HCT116 (cell line): ENCODE measurements around the gene CHST11. TPM values are rescaled to one million over a fixed set of nuclear protein-coding genes. Genes with fewer than 3 reads are reported as not detected.

Experiments used
- ATAC-seq: fragments of 200-7000 bp; cut with Tn5 transposase; 2 replicates; pipeline ENCODE4 v1.9.1; 2020; ENCODE audit warnings: mild to moderate bottlenecking, moderate library complexity
- BruUV-seq: library from RNA; stranded (reverse); fragments of 400-500 nt; replicated peaks from 2 replicates; lab custom pipeline; 2021; lab: Mats Ljungman, UMichigan
- CTCF ChIA-PET: fragments of 300-600 bp; sonication (Branson Sonifier 250); formaldehyde crosslinking; loops from one replicate; lab custom pipeline; 2021; ENCODE audit warnings: antibody characterized with exemption; lab: Charles Lee
- POLR2A ChIA-PET: fragments of 300-600, 350-600 bp; sonication (Branson Sonifier 250); formaldehyde crosslinking; loops from one replicate; lab custom pipeline; 2021; ENCODE audit warnings: antibody characterized with exemption; lab: Charles Lee
- RAD21 ChIA-PET, 2 experiments: fragments of 300-600 bp; sonication (Branson Sonifier 250); formaldehyde crosslinking; loops; one replicate each; lab custom pipeline; 2023; ENCODE audit warnings: low total read pairs in 2 of 2; ENCODE audit not compliant: uncharacterized antibody in 2 of 2, unreplicated experiment in 2 of 2, low non-redundant PET in 1 of 2; lab: Charles Lee
- DNase-seq: peaks from one replicate; pipeline ENCODE4 v3.0.0-alpha.2; 2010; ENCODE audit warnings: low read depth, low spot score
- H2AFZ ChIP-seq: fragments of 200-600 bp; shearing (Covaris generic), sonication (generic); 2 replicates; pipeline ENCODE4 v1.6.1; 2017; ENCODE audit warnings: low read depth, mixed run types, mixed read lengths, antibody characterized with exemption, low read length; ENCODE audit not compliant: poor library complexity, severe bottlenecking
- H3K27ac ChIP-seq: 2 replicates; pipeline ENCODE4 v1.5.1; 2012; ENCODE audit warnings: low read depth, low read length
- H3K27me3 ChIP-seq: fragments of 200-600 bp; sonication (generic); 2 replicates; pipeline ENCODE4 v1.6.1; 2016; ENCODE audit warnings: mixed run types, low read length, mixed read lengths; ENCODE audit not compliant: insufficient read depth
- H3K36me3 ChIP-seq, 2 experiments: fragments of 200-500 bp in 1 of 2; fragments of 200-600 bp in 1 of 2; sonication (Bioruptor generic) in 1 of 2; sonication (generic) in 1 of 2; 2 replicates each; pipeline versions ENCODE4 v1.5.1 to v1.6.1; 2014 to 2016; ENCODE audit warnings: low read length in 2 of 2, inconsistent platforms in 1 of 2, mixed read lengths in 1 of 2, mixed run types in 1 of 2; ENCODE audit not compliant: insufficient read depth in 2 of 2, control insufficient read depth in 1 of 2
- H3K4me1 ChIP-seq, 2 experiments: fragments of 200-600 bp in 1 of 2; sonication (generic) in 1 of 2; 2 replicates each; pipeline versions ENCODE4 v1.5.1 to v1.6.1; 2012 to 2017; ENCODE audit warnings: low read length in 2 of 2, inconsistent platforms in 1 of 2, mild to moderate bottlenecking in 1 of 2, mixed read lengths in 1 of 2, mixed run types in 1 of 2, moderate library complexity in 1 of 2; ENCODE audit not compliant: insufficient read depth in 2 of 2, control insufficient read depth in 1 of 2
- H3K4me2 ChIP-seq: fragments of 200-600 bp; sonication (generic); 2 replicates; pipeline ENCODE4 v1.6.1; 2017; ENCODE audit warnings: mixed run types, low read length, mixed read lengths
- H3K4me3 ChIP-seq, 2 experiments: fragments of 200-600 bp in 1 of 2; sonication (generic) in 1 of 2; replicated peaks in 1 of 2; 2 replicates each; pipeline ENCODE4 v1.5.1; 2011 to 2016; ENCODE audit warnings: low read length in 2 of 2, control low read depth in 1 of 2, low read depth in 1 of 2, mild to moderate bottlenecking in 1 of 2, mixed read lengths in 1 of 2, mixed run types in 1 of 2
- H3K79me2 ChIP-seq: fragments of 200-600 bp; sonication (generic); 2 replicates; pipeline ENCODE4 v1.6.1; 2017; ENCODE audit warnings: mild to moderate bottlenecking, mixed run types, low read length, moderate library complexity, mixed read lengths; ENCODE audit not compliant: insufficient read depth
- H3K9ac ChIP-seq: fragments of 200-600 bp; sonication (generic); 2 replicates; pipeline ENCODE4 v1.6.1; 2016; ENCODE audit warnings: low read length, mixed read lengths
- H3K9me2 ChIP-seq: fragments of 200-600 bp; sonication (generic), shearing (Covaris generic); 2 replicates; pipeline ENCODE4 v1.6.1; 2017; ENCODE audit warnings: mixed run types, mild to moderate bottlenecking, moderate library complexity; ENCODE audit not compliant: insufficient read depth
- H3K9me3 ChIP-seq, 2 experiments: fragments of 200-500 bp in 1 of 2; fragments of 200-600 bp in 1 of 2; sonication (Bioruptor generic) in 1 of 2; sonication (generic) in 1 of 2; 2 replicates each; pipeline ENCODE4 v1.6.1; 2014 to 2017; ENCODE audit warnings: low read length in 2 of 2, mixed read lengths in 2 of 2, inconsistent platforms in 1 of 2, low read depth in 1 of 2, mild to moderate bottlenecking in 1 of 2, mixed run types in 1 of 2, moderate library complexity in 1 of 2; ENCODE audit not compliant: control insufficient read depth in 1 of 2, insufficient read depth in 1 of 2
- H4K20me1 ChIP-seq: fragments of 200-600 bp; sonication (generic), shearing (Covaris generic); 2 replicates; pipeline ENCODE4 v1.6.1; 2017; ENCODE audit warnings: mixed run types, mild to moderate bottlenecking, moderate library complexity; ENCODE audit not compliant: insufficient read depth
- CBX3 ChIP-seq: IDR thresholded peaks from 2 replicates; pipeline ENCODE4 v1.6.1; 2012; ENCODE audit warnings: low read depth
- CEBPB ChIP-seq: IDR thresholded peaks from 2 replicates; pipeline ENCODE4 v1.6.1; 2012; ENCODE audit warnings: low read depth
- CTCF ChIP-seq, 3 experiments: fragments of 200-600 bp in 1 of 3; sonication (generic) in 1 of 3; IDR thresholded peaks in 2 of 3; conservative IDR thresholded peaks in 1 of 3; 2 replicates each; pipeline ENCODE4 v1.5.1; 2012 to 2017; ENCODE audit warnings: low read depth in 2 of 3, low read length in 2 of 3, antibody characterized with exemption in 1 of 3, borderline replicate concordance in 1 of 3, control low read depth in 1 of 3, mild to moderate bottlenecking in 1 of 3, mixed read lengths in 1 of 3, mixed run types in 1 of 3, moderate library complexity in 1 of 3; ENCODE audit not compliant: insufficient read depth in 1 of 3
- EGR1 ChIP-seq: IDR thresholded peaks from 2 replicates; pipeline ENCODE4 v1.6.1; 2012; ENCODE audit warnings: low read depth
- EZH2phosphoT487 ChIP-seq: fragments of 200-600 bp; IDR thresholded peaks from 2 replicates; pipeline ENCODE4 v1.6.1; 2018; ENCODE audit warnings: antibody characterized with exemption, borderline replicate concordance
- FOSL1 ChIP-seq: IDR thresholded peaks from 2 replicates; pipeline ENCODE4 v1.6.1; 2012; ENCODE audit warnings: low read depth
- JUND ChIP-seq: IDR thresholded peaks from 2 replicates; pipeline ENCODE4 v1.6.1; 2012
- MAX ChIP-seq: IDR thresholded peaks from 2 replicates; pipeline ENCODE4 v1.6.1; 2012
- POLR2A ChIP-seq: IDR thresholded peaks from 2 replicates; pipeline ENCODE4 v1.7.0; 2011; ENCODE audit warnings: borderline replicate concordance; ENCODE audit not compliant: insufficient read depth, insufficient read length; ENCODE audit errors: extremely low read depth
- POLR2AphosphoS5 ChIP-seq: IDR thresholded peaks from 2 replicates; pipeline ENCODE4 v1.6.1; 2011; ENCODE audit warnings: mild to moderate bottlenecking, low read depth, low read length, moderate library complexity
- RAD21 ChIP-seq: IDR thresholded peaks from 2 replicates; pipeline ENCODE4 v1.6.1; 2012; ENCODE audit warnings: low read depth, mild to moderate bottlenecking
- SIN3A ChIP-seq: IDR thresholded peaks from 2 replicates; pipeline ENCODE4 v1.6.1; 2012; ENCODE audit warnings: low read depth
- SP1 ChIP-seq: IDR thresholded peaks from 2 replicates; pipeline ENCODE4 v1.6.1; 2012; ENCODE audit warnings: low read depth
- YY1 ChIP-seq: IDR thresholded peaks from 2 replicates; pipeline ENCODE4 v1.6.1; 2011; ENCODE audit warnings: low read length, low read depth, moderate library complexity, mild to moderate bottlenecking; ENCODE audit not compliant: insufficient replicate concordance; ENCODE audit errors: extremely low read depth
- ZFX ChIP-seq: fragments of 450-650 bp; IDR thresholded peaks from 2 replicates; pipeline ENCODE4 v1.6.1; 2017
- ZNF274 ChIP-seq: fragments of 200-500 bp; sonication (Bioruptor generic); IDR thresholded peaks from 2 replicates; pipeline ENCODE4 v1.6.1; 2014; ENCODE audit warnings: mild to moderate bottlenecking, low read depth, low read length, inconsistent platforms
- intact Hi-C: fragments of 100-400 bp; cut with micrococcal nuclease; formaldehyde crosslinking; loops from 2 replicates; pipeline ENCODE4 v1.10.0; 2022
- total RNA-seq: library from RNA; stranded (reverse); gene quantifications from one replicate; pipeline ENCODE4 v1.2.1, GENCODE V29; 2021; ENCODE audit not compliant: unreplicated experiment
- TF ChIP-seq, protein P1 (sequence below): IDR thresholded peaks from 2 replicates; pipeline ENCODE4 v1.6.1; 2012; ENCODE audit warnings: low read depth
- TF ChIP-seq, protein P2 (sequence below): IDR thresholded peaks from 2 replicates; pipeline ENCODE4 v1.6.1; 2012

CHST11 gene
- total RNA-seq, 1 experiment from 2014 or later, result 10.1 TPM

DNA sequence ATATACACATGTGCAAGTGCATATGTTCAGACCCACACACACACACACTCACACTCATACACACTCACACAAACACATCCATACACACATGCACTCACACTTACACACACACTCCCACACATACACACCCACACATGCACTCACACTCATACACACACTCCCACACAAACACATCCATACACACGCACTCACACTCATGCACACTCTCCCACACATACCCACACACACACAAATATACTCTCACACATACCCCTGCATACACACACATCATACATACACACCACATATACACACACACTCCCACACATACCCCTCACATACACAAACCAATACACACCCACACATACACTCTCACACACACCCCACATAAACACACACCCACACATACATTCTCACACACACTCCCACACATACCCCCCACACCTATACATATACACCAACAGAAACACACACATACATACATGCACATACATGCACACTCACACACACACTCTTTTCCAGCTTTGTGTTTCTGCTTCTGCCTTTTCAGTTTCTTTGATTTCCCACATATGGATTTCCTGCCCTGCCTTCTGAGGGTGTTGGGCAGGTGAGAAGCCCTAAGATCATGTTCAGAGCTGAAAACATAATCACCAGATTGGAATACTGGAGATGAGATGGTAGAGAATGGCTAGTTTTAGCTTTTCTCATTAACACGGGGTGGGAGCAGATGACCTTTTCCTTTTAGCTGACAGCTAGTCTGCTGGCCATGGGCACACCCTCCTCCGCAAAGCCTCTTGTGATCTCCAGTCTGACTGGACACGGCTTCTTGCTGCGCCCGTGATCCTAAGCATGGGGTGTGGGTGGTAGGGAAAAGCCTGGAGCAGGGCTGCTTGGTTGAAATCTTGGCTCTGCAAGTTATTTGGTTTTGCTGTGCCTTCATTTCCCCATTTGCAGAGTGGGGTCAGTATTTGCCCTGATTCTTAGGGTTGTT is 214.0 kb downstream of the CHST11 start:
- no peak overlapping the region for H2AFZ ChIP-seq
- ChIA-PET RAD21 (no interaction called here), POLR2A (interaction anchor here (0.5 kb wide), 1 partner anchor 93 kb away, joined by 3 read pairs; no protein-coding TSS in a partner anchor), CTCF (no interaction called here)
- H3K36me3 ChIP-seq, result no peaks in the 10 kb centered on the region
- H3K79me2 ChIP-seq, result no peaks in the 10 kb centered on the region
- BruUV-seq, result no TSS peak
- no peaks in the 10 kb centered on the region for H3K27me3 ChIP-seq
- peak; percentile 65 for ATAC-seq
- H3K27ac ChIP-seq, result peak overlapping the region; percentile 74
- DNase-seq, result peak; percentile 16
- H3K9me3 ChIP-seq, result no peaks in the 10 kb centered on the region
- H4K20me1 ChIP-seq, result no peaks in the 10 kb centered on the region
- intact Hi-C loops, result loop anchor here (5.0 kb wide), 1 partner anchor 288 kb away; no protein-coding TSS in a partner anchor
- peak overlapping the region; percentile 56 for H3K9ac ChIP-seq
- H3K4me1 ChIP-seq, result peaks cover 37 to 44% of the 10 kb centered on the region in 2 experiments
- H3K4me2 ChIP-seq, result peak overlapping the region; percentile 76
- no peaks in the 10 kb centered on the region for H3K9me2 ChIP-seq
- peak overlapping the region; percentile 18 to 47 for H3K4me3 ChIP-seq
- TF ChIP-seq ZNF274 (no peak), FOSL1 (no peak), CEBPB (no peak; the same call in 1 of the 2 replicates), POLR2AphosphoS5 (no peak), EZH2phosphoT487 (no peak), POLR2A (no peak), SIN3A (0 out of 2 replicates have a peak, but pooled peaks have one; percentile 21), CTCF (IDR thresholded peaks at IDR 0.05 in 2 of 3, conservative IDR thresholded peaks at IDR 0.05 in 1 of 3; ENCODE audit: borderline replicate concordance in 1 of 3, insufficient read depth in 1 of 3, low read depth in 2 of 3, low read length in 2 of 3) (no peak), JUND (no peak), CBX3 (0 out of 2 replicates have a peak, but pooled peaks have one; percentile 50), MAX (no peak), SP1 (no peak), ZFX (no peak), YY1 (no peak), RAD21 (0 out of 2 replicates have a peak, but pooled peaks have one; percentile 32), EGR1 (peak; percentile 41)
- TF ChIP-seq, protein P1, sequence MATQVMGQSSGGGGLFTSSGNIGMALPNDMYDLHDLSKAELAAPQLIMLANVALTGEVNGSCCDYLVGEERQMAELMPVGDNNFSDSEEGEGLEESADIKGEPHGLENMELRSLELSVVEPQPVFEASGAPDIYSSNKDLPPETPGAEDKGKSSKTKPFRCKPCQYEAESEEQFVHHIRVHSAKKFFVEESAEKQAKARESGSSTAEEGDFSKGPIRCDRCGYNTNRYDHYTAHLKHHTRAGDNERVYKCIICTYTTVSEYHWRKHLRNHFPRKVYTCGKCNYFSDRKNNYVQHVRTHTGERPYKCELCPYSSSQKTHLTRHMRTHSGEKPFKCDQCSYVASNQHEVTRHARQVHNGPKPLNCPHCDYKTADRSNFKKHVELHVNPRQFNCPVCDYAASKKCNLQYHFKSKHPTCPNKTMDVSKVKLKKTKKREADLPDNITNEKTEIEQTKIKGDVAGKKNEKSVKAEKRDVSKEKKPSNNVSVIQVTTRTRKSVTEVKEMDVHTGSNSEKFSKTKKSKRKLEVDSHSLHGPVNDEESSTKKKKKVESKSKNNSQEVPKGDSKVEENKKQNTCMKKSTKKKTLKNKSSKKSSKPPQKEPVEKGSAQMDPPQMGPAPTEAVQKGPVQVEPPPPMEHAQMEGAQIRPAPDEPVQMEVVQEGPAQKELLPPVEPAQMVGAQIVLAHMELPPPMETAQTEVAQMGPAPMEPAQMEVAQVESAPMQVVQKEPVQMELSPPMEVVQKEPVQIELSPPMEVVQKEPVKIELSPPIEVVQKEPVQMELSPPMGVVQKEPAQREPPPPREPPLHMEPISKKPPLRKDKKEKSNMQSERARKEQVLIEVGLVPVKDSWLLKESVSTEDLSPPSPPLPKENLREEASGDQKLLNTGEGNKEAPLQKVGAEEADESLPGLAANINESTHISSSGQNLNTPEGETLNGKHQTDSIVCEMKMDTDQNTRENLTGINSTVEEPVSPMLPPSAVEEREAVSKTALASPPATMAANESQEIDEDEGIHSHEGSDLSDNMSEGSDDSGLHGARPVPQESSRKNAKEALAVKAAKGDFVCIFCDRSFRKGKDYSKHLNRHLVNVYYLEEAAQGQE, result no peak
- TF ChIP-seq, protein P2, sequence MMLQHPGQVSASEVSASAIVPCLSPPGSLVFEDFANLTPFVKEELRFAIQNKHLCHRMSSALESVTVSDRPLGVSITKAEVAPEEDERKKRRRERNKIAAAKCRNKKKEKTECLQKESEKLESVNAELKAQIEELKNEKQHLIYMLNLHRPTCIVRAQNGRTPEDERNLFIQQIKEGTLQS, result no peak
